Peyer's patch (tissue), 4 donors: ENCODE results near the gene SPAG16.

Experiments used
- POLR2A ChIP-seq, 2 donors: fragments of 450-650 bp; IDR thresholded peaks; one replicate each; pipeline ENCODE4 v1.5.1; 2017; ENCODE audit warnings: antibody characterized with exemption in 2 of 2, mild to moderate bottlenecking in 2 of 2, moderate library complexity in 2 of 2
- TF ChIP-seq, protein P1 (sequence below), 6 experiments: fragments of 450-650 bp in 4 of 6; fragments of 200-600 bp in 2 of 6; sonication (generic) in 1 of 6; IDR thresholded peaks; one replicate each; pipeline ENCODE4 v1.5.1; 2017 to 2019; ENCODE audit warnings: antibody characterized with exemption in 6 of 6, mild to moderate bottlenecking in 3 of 6, moderate library complexity in 1 of 6

- TF ChIP-seq, protein P1, sequence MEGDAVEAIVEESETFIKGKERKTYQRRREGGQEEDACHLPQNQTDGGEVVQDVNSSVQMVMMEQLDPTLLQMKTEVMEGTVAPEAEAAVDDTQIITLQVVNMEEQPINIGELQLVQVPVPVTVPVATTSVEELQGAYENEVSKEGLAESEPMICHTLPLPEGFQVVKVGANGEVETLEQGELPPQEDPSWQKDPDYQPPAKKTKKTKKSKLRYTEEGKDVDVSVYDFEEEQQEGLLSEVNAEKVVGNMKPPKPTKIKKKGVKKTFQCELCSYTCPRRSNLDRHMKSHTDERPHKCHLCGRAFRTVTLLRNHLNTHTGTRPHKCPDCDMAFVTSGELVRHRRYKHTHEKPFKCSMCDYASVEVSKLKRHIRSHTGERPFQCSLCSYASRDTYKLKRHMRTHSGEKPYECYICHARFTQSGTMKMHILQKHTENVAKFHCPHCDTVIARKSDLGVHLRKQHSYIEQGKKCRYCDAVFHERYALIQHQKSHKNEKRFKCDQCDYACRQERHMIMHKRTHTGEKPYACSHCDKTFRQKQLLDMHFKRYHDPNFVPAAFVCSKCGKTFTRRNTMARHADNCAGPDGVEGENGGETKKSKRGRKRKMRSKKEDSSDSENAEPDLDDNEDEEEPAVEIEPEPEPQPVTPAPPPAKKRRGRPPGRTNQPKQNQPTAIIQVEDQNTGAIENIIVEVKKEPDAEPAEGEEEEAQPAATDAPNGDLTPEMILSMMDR (IDR thresholded peaks at IDR 0.05) = no peak
- TF ChIP-seq POLR2A (IDR thresholded peaks at IDR 0.05) = no peak
Observed at GRCh38 chr2:213274143-213274542, 10.1 kb upstream of the SPAG16 start.
